ENCODE data around the gene RNPC3.
"Not testable (repeated sequence)": the region's sequence is repeated elsewhere in the genome, so short reads cannot be mapped to it uniquely, and the experiment has no call there.

RNPC3 gene

GRCh38 chr1:103541431-103541830, 15.9 kb downstream of the RNPC3 start:
- TF ChIP-seq POLR2AphosphoS5 (IDR thresholded peaks at IDR 0.05; ENCODE audit: low read depth, low read length) = no peak
- TF ChIP-seq POLR2A (IDR thresholded peaks at IDR 0.05; ENCODE audit: low read depth, low read length) = no peak
- no peak for TF ChIP-seq SPI1 (IDR thresholded peaks at IDR 0.05; ENCODE audit: low read depth, low read length)
- no peak for TF ChIP-seq PAX5 (IDR thresholded peaks at IDR 0.05; ENCODE audit: insufficient read depth, low read length, severe bottlenecking)
- no peak for TF ChIP-seq POU2F2 (IDR thresholded peaks at IDR 0.05; ENCODE audit: low read depth, low read length)
- no peak for TF ChIP-seq TAF1 (IDR thresholded peaks at IDR 0.05; ENCODE audit: low read depth, low read length)
- DNase-seq (ENCODE audit: insufficient read length, low spot score) = no peak

GRCh38 chr1:103546496-103546895, 21.0 kb downstream of the RNPC3 start:
- FAIRE-seq (no peak), DNase-seq (ENCODE audit: insufficient read length, low spot score) (no peak)
- TF ChIP-seq SPI1 (IDR thresholded peaks at IDR 0.05; ENCODE audit: low read depth, low read length) = no peak
- no peak for TF ChIP-seq TAF1 (IDR thresholded peaks at IDR 0.05; ENCODE audit: low read depth, low read length)
- no peak for TF ChIP-seq POLR2AphosphoS5 (IDR thresholded peaks at IDR 0.05; ENCODE audit: low read depth, low read length)
- TF ChIP-seq PAX5 (IDR thresholded peaks at IDR 0.05; ENCODE audit: insufficient read depth, low read length, severe bottlenecking) = no peak
- TF ChIP-seq POLR2A (IDR thresholded peaks at IDR 0.05; ENCODE audit: low read depth, low read length) = no peak
- TF ChIP-seq POU2F2 (IDR thresholded peaks at IDR 0.05; ENCODE audit: low read depth, low read length) = no peak

More at GRCh38 chr1:103541431-103541830, 15.9 kb downstream of the RNPC3 start:
- no peak for FAIRE-seq

- FAIRE-seq = no peak
- DNase-seq (ENCODE audit: insufficient read length, low spot score) = no peak
These were observed 22.3 kb downstream of the RNPC3 start for GRCh38 chr1:103547840-103548239.

GRCh38 chr1:103560427-103560826, 34.9 kb downstream of the RNPC3 start:
- FAIRE-seq = no peak
- DNase-seq (ENCODE audit: insufficient read length, low spot score) = no peak
- TF ChIP-seq TAF1 (IDR thresholded peaks at IDR 0.05; ENCODE audit: low read depth, low read length) (no peak), PAX5 (IDR thresholded peaks at IDR 0.05; ENCODE audit: insufficient read depth, low read length, severe bottlenecking) (no peak), POLR2A (IDR thresholded peaks at IDR 0.05; ENCODE audit: low read depth, low read length) (no peak), SPI1 (IDR thresholded peaks at IDR 0.05; ENCODE audit: low read depth, low read length) (no peak), POU2F2 (IDR thresholded peaks at IDR 0.05; ENCODE audit: low read depth, low read length) (no peak), POLR2AphosphoS5 (IDR thresholded peaks at IDR 0.05; ENCODE audit: low read depth, low read length) (no peak)

More at GRCh38 chr1:103547840-103548239, 22.3 kb downstream of the RNPC3 start:
- TF ChIP-seq POLR2A (IDR thresholded peaks at IDR 0.05; ENCODE audit: low read depth, low read length) (no peak), SPI1 (IDR thresholded peaks at IDR 0.05; ENCODE audit: low read depth, low read length) (no peak), TAF1 (IDR thresholded peaks at IDR 0.05; ENCODE audit: low read depth, low read length) (no peak), POLR2AphosphoS5 (IDR thresholded peaks at IDR 0.05; ENCODE audit: low read depth, low read length) (no peak), PAX5 (IDR thresholded peaks at IDR 0.05; ENCODE audit: insufficient read depth, low read length, severe bottlenecking) (no peak), POU2F2 (IDR thresholded peaks at IDR 0.05; ENCODE audit: low read depth, low read length) (no peak)

- not testable (repeated sequence) for DNase-seq (ENCODE audit: insufficient read length, low spot score); FAIRE-seq
These were observed 35.6 kb downstream of the RNPC3 start for GRCh38 chr1:103561124-103561523.

GRCh38 chr1:103561643-103562395, 36.3 kb downstream of the RNPC3 start:
- TF ChIP-seq SPI1 (IDR thresholded peaks at IDR 0.05; ENCODE audit: low read depth, low read length) (no peak), POLR2AphosphoS5 (IDR thresholded peaks at IDR 0.05; ENCODE audit: low read depth, low read length) (no peak), POLR2A (IDR thresholded peaks at IDR 0.05; ENCODE audit: low read depth, low read length) (no peak), POU2F2 (IDR thresholded peaks at IDR 0.05; ENCODE audit: low read depth, low read length) (no peak), TAF1 (IDR thresholded peaks at IDR 0.05; ENCODE audit: low read depth, low read length) (no peak), PAX5 (IDR thresholded peaks at IDR 0.05; ENCODE audit: insufficient read depth, low read length, severe bottlenecking) (no peak)
- DNase-seq (ENCODE audit: insufficient read length, low spot score) (no peak), FAIRE-seq (no peak)

GRCh38 chr1:103563056-103563455, 37.6 kb downstream of the RNPC3 start:
- TF ChIP-seq POLR2A (IDR thresholded peaks at IDR 0.05; ENCODE audit: low read depth, low read length) = no peak
- TF ChIP-seq TAF1 (IDR thresholded peaks at IDR 0.05; ENCODE audit: low read depth, low read length) = no peak
- no peak for TF ChIP-seq POU2F2 (IDR thresholded peaks at IDR 0.05; ENCODE audit: low read depth, low read length)
- TF ChIP-seq SPI1 (IDR thresholded peaks at IDR 0.05; ENCODE audit: low read depth, low read length) = no peak
- no peak for TF ChIP-seq PAX5 (IDR thresholded peaks at IDR 0.05; ENCODE audit: insufficient read depth, low read length, severe bottlenecking)
- TF ChIP-seq POLR2AphosphoS5 (IDR thresholded peaks at IDR 0.05; ENCODE audit: low read depth, low read length) = no peak
- FAIRE-seq (no peak), DNase-seq (ENCODE audit: insufficient read length, low spot score) (no peak)

- FAIRE-seq (no peak), DNase-seq (ENCODE audit: insufficient read length, low spot score) (no peak)
- TF ChIP-seq TAF1 (IDR thresholded peaks at IDR 0.05; ENCODE audit: low read depth, low read length) (no peak), PAX5 (IDR thresholded peaks at IDR 0.05; ENCODE audit: insufficient read depth, low read length, severe bottlenecking) (no peak), POU2F2 (IDR thresholded peaks at IDR 0.05; ENCODE audit: low read depth, low read length) (no peak), POLR2A (IDR thresholded peaks at IDR 0.05; ENCODE audit: low read depth, low read length) (no peak), SPI1 (IDR thresholded peaks at IDR 0.05; ENCODE audit: low read depth, low read length) (no peak), POLR2AphosphoS5 (IDR thresholded peaks at IDR 0.05; ENCODE audit: low read depth, low read length) (no peak)
These were observed 44.0 kb downstream of the RNPC3 start for GRCh38 chr1:103569493-103569892.

- DNase-seq (ENCODE audit: insufficient read length, low spot score); FAIRE-seq: not testable (repeated sequence)
These were observed 45.8 kb downstream of the RNPC3 start, which contains the start of gene AMY2B for GRCh38 chr1:103571289-103571688. Gene AMY2B (plus strand): TSS chr1:103571589. CDS start chr1:103571603, 14 bp downstream.

- no peak for DNase-seq (ENCODE audit: insufficient read length, low spot score)
- FAIRE-seq = no peak
- TF ChIP-seq POLR2AphosphoS5 (IDR thresholded peaks at IDR 0.05; ENCODE audit: low read depth, low read length) (no peak), SPI1 (IDR thresholded peaks at IDR 0.05; ENCODE audit: low read depth, low read length) (no peak), POU2F2 (IDR thresholded peaks at IDR 0.05; ENCODE audit: low read depth, low read length) (no peak), PAX5 (IDR thresholded peaks at IDR 0.05; ENCODE audit: insufficient read depth, low read length, severe bottlenecking) (no peak), POLR2A (IDR thresholded peaks at IDR 0.05; ENCODE audit: low read depth, low read length) (no peak), TAF1 (IDR thresholded peaks at IDR 0.05; ENCODE audit: low read depth, low read length) (no peak)
These were observed 50.6 kb downstream of the RNPC3 start for GRCh38 chr1:103576065-103576464.

- not testable (repeated sequence) for FAIRE-seq; DNase-seq (ENCODE audit: insufficient read length, low spot score)
These were observed 51.3 kb downstream of the RNPC3 start for GRCh38 chr1:103576784-103577183.

Data from GM12891 (cell line).